Measurements from ENCODE around the gene KRT31.

The KRT31 gene

GRCh38 chr17:41396996-41397660, at the start of gene KRT31:
Gene KRT31, minus strand, starts transcription at chr17:41397608. Its CDS starts 69 bp downstream, at chr17:41397539.
- TF ChIP-seq CTCF (IDR thresholded peaks at IDR 0.05; ENCODE audit: borderline replicate concordance, control extremely low read depth, extremely low read depth, insufficient read depth, missing control alignments), result no peak
- in situ Hi-C loops (cut with MboI; ENCODE audit: low sequenced_read_pairs, unreplicated experiment), result no loop called here

DNA sequence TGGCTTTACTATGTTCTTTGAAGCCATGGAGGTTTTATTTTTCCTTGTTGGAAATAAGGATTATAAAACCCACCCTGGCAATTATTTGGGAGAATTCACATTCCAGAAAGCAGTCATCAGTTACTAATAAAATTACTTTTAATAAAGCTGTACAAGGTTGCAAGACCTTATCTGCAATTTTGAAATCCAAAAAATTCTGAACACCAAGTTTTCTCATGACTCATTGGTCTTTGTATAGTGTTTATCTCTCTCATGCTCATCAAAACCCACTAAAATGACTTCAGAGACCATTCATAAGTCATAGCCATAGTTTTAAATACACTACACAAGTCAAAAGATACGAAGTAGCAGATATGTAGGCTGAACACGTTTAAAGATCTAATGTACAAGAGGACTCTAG, 49.4 kb upstream of the KRT31 start:
- DNase-seq (ENCODE audit: low spot score), result no peak
- in situ Hi-C loops (cut with MboI; ENCODE audit: low sequenced_read_pairs, unreplicated experiment), result no loop called here
- TF ChIP-seq CTCF (IDR thresholded peaks at IDR 0.05; ENCODE audit: borderline replicate concordance, control extremely low read depth, extremely low read depth, insufficient read depth, missing control alignments), result no peak

More at GRCh38 chr17:41396996-41397660, at the start of gene KRT31:
- DNase-seq (ENCODE audit: low spot score), result no peak

GRCh38 chr17:41444640-41445039, 47.2 kb upstream of the KRT31 start:
- TF ChIP-seq CTCF (IDR thresholded peaks at IDR 0.05; ENCODE audit: borderline replicate concordance, control extremely low read depth, extremely low read depth, insufficient read depth, missing control alignments), result no peak
- no peak for DNase-seq (ENCODE audit: low spot score)
- in situ Hi-C loops (cut with MboI; ENCODE audit: low sequenced_read_pairs, unreplicated experiment), result no loop called here

GRCh38 chr17:41444186-41444585, 46.8 kb upstream of the KRT31 start:
- TF ChIP-seq CTCF (IDR thresholded peaks at IDR 0.05; ENCODE audit: borderline replicate concordance, control extremely low read depth, extremely low read depth, insufficient read depth, missing control alignments), result no peak
- DNase-seq (ENCODE audit: low spot score), result no peak
- in situ Hi-C loops (cut with MboI; ENCODE audit: low sequenced_read_pairs, unreplicated experiment), result no loop called here

- in situ Hi-C loops (cut with MboI; ENCODE audit: low sequenced_read_pairs, unreplicated experiment), result no loop called here
- no peak for DNase-seq (ENCODE audit: low spot score)
- no peak for TF ChIP-seq CTCF (IDR thresholded peaks at IDR 0.05; ENCODE audit: borderline replicate concordance, control extremely low read depth, extremely low read depth, insufficient read depth, missing control alignments)
Measured at GRCh38 chr17:41442739-41443138, 45.3 kb upstream of the KRT31 start.

DNA sequence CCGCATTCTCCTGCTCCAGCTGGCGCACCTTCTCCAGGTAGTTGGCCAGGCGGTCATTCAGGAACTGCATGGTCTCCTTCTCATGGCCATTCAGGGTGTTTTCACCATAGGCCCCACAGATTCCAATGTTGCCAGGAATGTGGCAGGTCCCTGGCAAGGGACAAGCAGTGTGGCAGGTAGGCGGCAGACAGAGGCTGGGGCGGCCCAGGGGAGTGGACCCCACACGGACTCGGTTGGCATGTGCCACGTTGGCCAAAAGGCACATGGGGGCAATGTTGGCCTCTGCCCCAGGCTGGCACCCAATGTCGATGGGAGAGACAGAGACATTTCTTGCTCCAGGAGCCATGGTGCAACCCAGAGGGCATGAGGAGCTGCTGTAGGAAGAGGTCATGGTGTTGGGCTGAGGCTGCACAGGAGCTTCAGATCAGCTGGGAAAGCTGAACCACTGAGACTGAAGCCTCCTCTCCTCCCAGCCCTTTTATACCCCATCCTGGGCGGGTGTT, 43.2 kb upstream of the KRT31 start, which contains the start of gene KRT38:
TSS of gene KRT38 (minus strand) at position 453 of the 503 bp plus-strand sequence. CDS start at position 391, 62 bp downstream.
- in situ Hi-C loops (cut with MboI; ENCODE audit: low sequenced_read_pairs, unreplicated experiment), result no loop called here
- TF ChIP-seq CTCF (IDR thresholded peaks at IDR 0.05; ENCODE audit: borderline replicate concordance, control extremely low read depth, extremely low read depth, insufficient read depth, missing control alignments), result no peak
- DNase-seq (ENCODE audit: low spot score), result no peak
